ENCODE measurements around the gene SASS6. TPM values are rescaled to one million over a fixed set of nuclear protein-coding genes. Genes with fewer than 3 reads are reported as not detected.
"Not testable (repeated sequence)": the region's sequence is repeated elsewhere in the genome, so short reads cannot be mapped to it uniquely, and the experiment has no call there.

Gene SASS6
- total RNA-seq, 1 experiment from 2014 or later = 7.5 TPM

- TF ChIP-seq, protein P1, sequence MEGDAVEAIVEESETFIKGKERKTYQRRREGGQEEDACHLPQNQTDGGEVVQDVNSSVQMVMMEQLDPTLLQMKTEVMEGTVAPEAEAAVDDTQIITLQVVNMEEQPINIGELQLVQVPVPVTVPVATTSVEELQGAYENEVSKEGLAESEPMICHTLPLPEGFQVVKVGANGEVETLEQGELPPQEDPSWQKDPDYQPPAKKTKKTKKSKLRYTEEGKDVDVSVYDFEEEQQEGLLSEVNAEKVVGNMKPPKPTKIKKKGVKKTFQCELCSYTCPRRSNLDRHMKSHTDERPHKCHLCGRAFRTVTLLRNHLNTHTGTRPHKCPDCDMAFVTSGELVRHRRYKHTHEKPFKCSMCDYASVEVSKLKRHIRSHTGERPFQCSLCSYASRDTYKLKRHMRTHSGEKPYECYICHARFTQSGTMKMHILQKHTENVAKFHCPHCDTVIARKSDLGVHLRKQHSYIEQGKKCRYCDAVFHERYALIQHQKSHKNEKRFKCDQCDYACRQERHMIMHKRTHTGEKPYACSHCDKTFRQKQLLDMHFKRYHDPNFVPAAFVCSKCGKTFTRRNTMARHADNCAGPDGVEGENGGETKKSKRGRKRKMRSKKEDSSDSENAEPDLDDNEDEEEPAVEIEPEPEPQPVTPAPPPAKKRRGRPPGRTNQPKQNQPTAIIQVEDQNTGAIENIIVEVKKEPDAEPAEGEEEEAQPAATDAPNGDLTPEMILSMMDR (IDR thresholded peaks at IDR 0.05; ENCODE audit: unreplicated experiment) = no peak
- Mint-ChIP-seq H3K27me3 (ENCODE audit: insufficient read depth, unreplicated experiment) (no peaks in the 10 kb centered on the region), H3K4me1 (ENCODE audit: insufficient read depth, unreplicated experiment) (peaks cover 28% of the 10 kb centered on the region), H3K36me3 (ENCODE audit: insufficient read depth, unreplicated experiment) (peaks cover 20% of the 10 kb centered on the region), H3K27ac (ENCODE audit: low read depth, unreplicated experiment) (peak overlapping the region; percentile 37), H3K4me3 (ENCODE audit: unreplicated experiment) (no peak overlapping the region), H3K9me3 (ENCODE audit: unreplicated experiment) (no peaks in the 10 kb centered on the region)
- BruUV-seq (replicated peaks) = no TSS peak
- intact Hi-C loops (cut with micrococcal nuclease) = no loop called here
- DNase-seq (ENCODE audit: unreplicated experiment) = no peak
- ChIA-PET CTCF (interaction anchor here (0.7 to 0.8 kb wide), 2 partner anchors 155 to 215 kb away, joined by 3 to 5 read pairs; partner anchors contain the start of gene RTCA), POLR2A (interaction anchor here (0.7 to 3.1 kb wide), 9 partner anchors 9 to 844 kb away, joined by 3 to 40 read pairs (median 6); partner anchors contain the start of genes EXTL2, FRRS1, SLC30A7 and SLC35A3)
Observed at GRCh38 chr1:100051401-100051800, 81.3 kb downstream of the SASS6 start.

DNA sequence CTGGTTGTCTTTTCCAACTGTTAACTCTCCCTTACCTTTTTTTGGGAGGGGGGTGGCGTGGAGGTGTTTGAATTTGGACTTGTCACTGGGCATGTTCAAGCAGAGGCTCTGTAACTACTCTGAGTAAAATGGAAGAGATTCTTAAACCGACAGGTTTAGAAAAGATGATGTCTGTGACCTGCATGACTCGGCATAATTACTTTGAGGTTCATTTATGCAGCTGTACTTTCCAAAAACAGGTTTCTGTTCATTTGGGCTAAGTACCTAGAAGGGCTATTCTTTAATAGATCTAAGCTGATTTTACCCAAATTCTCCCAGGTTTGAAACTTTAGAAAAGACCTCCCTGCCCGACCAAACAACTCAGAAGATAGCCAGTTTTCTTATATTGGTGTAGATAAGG, 82.6 kb downstream of the SASS6 start:
- no peaks in the 10 kb centered on the region for H3K9me3 Mint-ChIP-seq (ENCODE audit: unreplicated experiment)
- intact Hi-C loops (cut with micrococcal nuclease) = no loop called here
- DNase-seq (ENCODE audit: unreplicated experiment) = no peak
- H3K4me1 Mint-ChIP-seq (ENCODE audit: insufficient read depth, unreplicated experiment) = peaks cover 29% of the 10 kb centered on the region
- CTCF ChIA-PET = interaction anchor here (0.6 to 0.7 kb wide), 2 partner anchors 51 to 342 kb away, joined by 3 to 4 read pairs; no protein-coding TSS in a partner anchor
- no peak overlapping the region for H3K4me3 Mint-ChIP-seq (ENCODE audit: unreplicated experiment)
- peak overlapping the region; percentile 77 for H3K27ac Mint-ChIP-seq (ENCODE audit: low read depth, unreplicated experiment)
- BruUV-seq (replicated peaks) = no TSS peak
- TF ChIP-seq, protein P1 (IDR thresholded peaks at IDR 0.05; ENCODE audit: unreplicated experiment) = no peak
- POLR2A ChIA-PET = interaction anchor here (0.7 to 3.1 kb wide), 4 partner anchors 8 to 414 kb away, joined by 3 to 40 read pairs (median 7); a partner anchor contains a TSS
- H3K27me3 Mint-ChIP-seq (ENCODE audit: insufficient read depth, unreplicated experiment) = no peaks in the 10 kb centered on the region
- peaks cover 15% of the 10 kb centered on the region for H3K36me3 Mint-ChIP-seq (ENCODE audit: insufficient read depth, unreplicated experiment)

DNA sequence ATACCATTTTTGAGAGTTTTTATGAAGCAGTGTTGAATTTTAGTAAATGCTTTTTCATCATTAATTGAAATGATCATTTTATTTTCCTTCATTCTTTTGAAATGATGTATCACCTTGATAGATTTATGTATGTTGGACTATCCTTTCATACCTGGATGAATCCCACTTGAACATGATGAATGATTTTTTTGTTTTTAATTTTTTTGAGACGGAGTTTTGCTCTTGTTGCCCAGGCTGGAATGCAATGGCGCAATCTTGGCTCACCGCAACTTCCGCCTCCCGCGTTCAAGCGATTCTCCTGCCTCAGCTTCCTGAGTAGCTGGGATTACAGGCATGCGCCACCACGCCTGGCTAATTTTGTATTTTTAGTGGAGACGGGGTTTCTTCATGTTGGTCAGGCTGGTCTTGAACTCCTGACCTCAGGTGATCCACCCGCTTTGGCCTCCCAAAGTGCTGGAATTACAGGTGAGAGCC, 85.5 kb downstream of the SASS6 start:
- intact Hi-C loops (cut with micrococcal nuclease); H3K27me3 Mint-ChIP-seq (ENCODE audit: insufficient read depth, unreplicated experiment); BruUV-seq (replicated peaks); CTCF ChIA-PET; H3K9me3 Mint-ChIP-seq (ENCODE audit: unreplicated experiment): not testable (repeated sequence)
- peaks cover 20% of the 10 kb centered on the region for H3K36me3 Mint-ChIP-seq (ENCODE audit: insufficient read depth, unreplicated experiment)
- peaks cover 33% of the 10 kb centered on the region for H3K4me1 Mint-ChIP-seq (ENCODE audit: insufficient read depth, unreplicated experiment)
- H3K27ac Mint-ChIP-seq (ENCODE audit: low read depth, unreplicated experiment) = peak overlapping the region; percentile 65
- peak; percentile 30 for DNase-seq (ENCODE audit: unreplicated experiment)
- peak overlapping the region; percentile 17 for H3K4me3 Mint-ChIP-seq (ENCODE audit: unreplicated experiment)
- POLR2A ChIA-PET = interaction anchor here (0.6 to 3.3 kb wide), 6 partner anchors 9 to 197 kb away, joined by 3 to 34 read pairs (median 6); partner anchors contain the start of gene SLC35A3

- ChIA-PET CTCF (interaction anchor here (0.6 kb wide), 1 partner anchor 414 kb away, joined by 3 read pairs; no protein-coding TSS in a partner anchor), POLR2A (no interaction called here)
- no peaks in the 10 kb centered on the region for H3K27me3 Mint-ChIP-seq (ENCODE audit: insufficient read depth, unreplicated experiment)
- no peak overlapping the region for H3K27ac Mint-ChIP-seq (ENCODE audit: low read depth, unreplicated experiment)
- no peak overlapping the region for H3K4me3 Mint-ChIP-seq (ENCODE audit: unreplicated experiment)
- H3K36me3 Mint-ChIP-seq (ENCODE audit: insufficient read depth, unreplicated experiment) = peaks cover 20% of the 10 kb centered on the region
- H3K9me3 Mint-ChIP-seq (ENCODE audit: unreplicated experiment) = no peaks in the 10 kb centered on the region
- TF ChIP-seq, protein P1 (IDR thresholded peaks at IDR 0.05; ENCODE audit: unreplicated experiment) = no peak
- DNase-seq (ENCODE audit: unreplicated experiment) = no peak
- no TSS peak for BruUV-seq (replicated peaks)
- peaks cover 33% of the 10 kb centered on the region for H3K4me1 Mint-ChIP-seq (ENCODE audit: insufficient read depth, unreplicated experiment)
- intact Hi-C loops (cut with micrococcal nuclease) = no loop called here
Observed at GRCh38 chr1:100045206-100045605, 87.5 kb downstream of the SASS6 start.

Measured in MCF 10A (cell line).